Motor neuron (in vitro differentiated cells): ENCODE measurements around the gene DLK1. TPM values are rescaled to one million over a fixed set of nuclear protein-coding genes. Genes with fewer than 3 reads are reported as not detected.

Experiments
- ATAC-seq, 8 experiments: fragments of 200-7000 bp; cut with Tn5 transposase; replicated peaks in 6 of 8; 2 replicates each; pipeline ENCODE4 v1.8.0; 2021; ENCODE audit warnings: mild to moderate bottlenecking in 8 of 8, moderate library complexity in 8 of 8
- H3K27ac ChIP-seq, 2 donors: fragments of 250-450 bp; sonication (Bioruptor Pico); 2 replicates each; pipeline ENCODE4 v1.9.0; 2021; ENCODE audit warnings: antibody characterized with exemption in 2 of 2, mild to moderate bottlenecking in 2 of 2, moderate library complexity in 1 of 2
- H3K4me1 ChIP-seq, 2 donors: fragments of 250-450 bp; sonication (Bioruptor Pico); replicated peaks in 1 of 2; 2 replicates each; pipeline ENCODE4 v1.6.1; 2021; ENCODE audit warnings: antibody characterized with exemption in 2 of 2, mild to moderate bottlenecking in 2 of 2, moderate library complexity in 1 of 2
- H3K4me3 ChIP-seq, 5 donors: fragments of 250-450 bp; sonication (Bioruptor Pico); 2 replicates each; pipeline ENCODE4 v1.9.0; 2021; ENCODE audit warnings: antibody characterized with exemption in 5 of 5, mild to moderate bottlenecking in 5 of 5, moderate library complexity in 4 of 5
- WGBS, 10 experiments: fragments of 450-650 bp; shearing (Covaris generic); methylation state at CpG; one replicate each; pipeline ENCODE4 v1.0.0; 2022; 5-methylcytosine and 5-hydroxymethylcytosine counted together
- in situ Hi-C, 9 experiments: fragments of 400-800 bp; cut with MboI; loops; one replicate each; pipeline ENCODE4 v1.15.0; 2021; ENCODE audit warnings: low sequenced_read_pairs in 9 of 9, low pct_unique_long_range_greater_than_20kb in 2 of 9; ENCODE audit not compliant: unreplicated experiment in 9 of 9
- total RNA-seq, 8 experiments: library from RNA; unstranded; fragments of 300-600 nt; gene quantifications; 2 replicates each; pipeline versions ENCODE4 v1.2.3 to v1.2.4, GENCODE V29; 2022

The DLK1 gene
- total RNA-seq, result 10 to 100 TPM in 3 of 8 experiments, 1 to 10 TPM in 5; 1.9 to 66.0 (median 8.5) TPM

DNA sequence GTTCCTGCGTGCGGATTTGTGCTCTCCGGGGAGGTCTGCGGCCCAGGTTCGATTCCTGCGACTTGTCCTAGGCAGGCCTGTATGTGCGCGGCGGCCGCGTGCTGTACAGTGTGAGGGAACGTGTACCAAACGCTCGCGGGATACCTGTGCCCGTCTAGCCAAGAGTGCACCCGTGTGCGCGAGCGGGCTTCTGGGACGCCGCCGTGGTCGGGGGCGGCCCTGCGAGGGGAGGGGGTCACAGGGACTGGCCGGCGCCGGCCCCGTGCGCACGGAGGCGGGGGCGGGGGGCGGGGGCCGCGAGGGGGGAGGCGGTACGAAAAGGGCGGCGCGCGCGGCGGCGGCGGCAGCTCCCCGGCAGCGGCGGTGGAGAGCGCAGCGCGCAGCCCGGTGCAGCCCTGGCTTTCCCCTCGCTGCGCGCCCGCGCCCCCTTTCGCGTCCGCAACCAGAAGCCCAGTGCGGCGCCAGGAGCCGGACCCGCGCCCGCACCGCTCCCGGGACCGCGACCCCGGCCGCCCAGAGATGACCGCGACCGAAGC lies at the start of gene DLK1:
Gene DLK1, plus strand, starts transcription at position 343 of the 536 bp plus-strand sequence. Its CDS starts 177 bp downstream, at position 520.
- in situ Hi-C loops, result no loop called here
- peaks cover 43 to 61% of the 10 kb centered on the region in 2 donors for H3K4me1 ChIP-seq
- peak within 1 kb of the TSS; percentile 32 to 55 (median 42) for H3K4me3 ChIP-seq
- peak; percentile 44 to 80 (median 66) for ATAC-seq
- H3K27ac ChIP-seq, result no peak within 1 kb of the TSS
- WGBS, 10 experiments, result 15% methylated on average over 4 of the region's 77 CpGs; no CpG with 5 or more reads in 9 of the 10 experiments

DNA sequence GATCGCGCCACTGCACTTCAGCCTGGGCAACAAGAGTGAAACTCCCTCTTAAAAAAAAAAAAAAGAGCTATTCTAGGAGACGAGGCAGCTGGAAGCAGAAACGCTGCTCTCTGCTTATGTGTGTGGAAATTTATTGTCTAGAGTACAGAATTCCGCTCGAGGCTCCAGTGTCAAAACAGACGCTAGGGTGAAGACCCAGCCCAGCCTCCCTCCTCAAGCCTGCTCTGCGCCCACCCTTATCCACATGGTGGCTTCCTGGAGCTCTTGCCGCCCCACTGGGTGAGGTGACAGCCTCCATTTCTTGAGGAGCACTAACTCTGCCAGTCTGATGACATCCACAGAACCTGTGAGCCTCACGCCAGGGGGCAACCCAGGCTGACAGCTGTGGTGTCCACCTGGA lies 49.5 kb upstream of the DLK1 start:
- in situ Hi-C loops, result no loop called here
- no peak overlapping the region for H3K4me3 ChIP-seq
- 10 to 80% (median 41%) methylated on average over 2 to 7 of the region's 10 CpGs; no CpG with 5 or more reads in 3 of the 10 experiments for WGBS, 10 experiments
- peaks cover 62 to 69% of the 10 kb centered on the region in 2 donors for H3K4me1 ChIP-seq
- peak in 4 of 8 experiments; percentile 8 to 45 (median 26) for ATAC-seq
- H3K27ac ChIP-seq, result peak overlapping the region; percentile 33 to 35

DNA sequence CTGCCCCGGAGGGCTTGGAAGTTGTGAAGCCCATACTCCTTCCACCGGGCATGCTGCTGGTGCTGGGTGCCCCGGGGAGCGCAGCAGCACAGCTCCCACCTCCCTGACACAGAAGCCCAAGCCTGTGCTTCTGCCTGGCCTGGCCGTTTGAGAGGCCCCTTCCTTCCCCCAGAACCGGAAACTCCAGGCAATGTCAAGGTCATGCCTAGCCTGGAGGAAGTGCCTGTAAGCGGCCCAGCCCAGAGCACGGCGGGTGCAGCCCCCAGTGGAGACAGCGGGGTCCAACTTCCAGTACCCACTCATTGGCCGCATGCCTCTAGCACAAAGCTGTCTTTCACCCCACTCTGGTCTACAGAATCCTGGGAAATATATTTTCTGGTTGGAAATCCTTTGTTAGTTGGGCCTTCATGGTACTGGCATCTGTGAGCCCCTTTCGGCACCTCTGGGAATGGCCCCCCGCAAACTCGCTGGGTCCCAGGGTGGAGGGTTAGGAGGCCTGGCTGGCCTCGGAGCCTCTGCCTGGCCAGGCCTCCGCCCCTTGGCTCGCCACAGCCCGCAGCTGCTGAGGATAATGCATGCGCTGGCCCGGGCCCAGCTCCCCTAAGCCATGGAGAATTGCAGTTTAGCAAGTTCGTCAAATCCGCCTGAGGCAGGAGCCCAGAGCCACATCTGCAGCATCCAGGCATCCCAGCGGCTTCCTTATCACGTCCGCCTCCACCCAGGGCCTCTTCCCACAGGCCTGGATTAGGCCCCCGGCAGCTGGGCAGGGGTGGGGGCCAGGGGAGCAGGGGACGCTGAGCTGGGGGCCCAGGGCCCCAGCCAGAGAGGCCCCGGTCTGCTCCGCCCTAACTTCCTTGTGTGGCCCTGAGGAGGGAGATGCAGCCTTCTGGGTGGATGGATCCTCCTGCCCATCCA lies 48.9 kb upstream of the DLK1 start:
- 0 to 54% (median 23%) methylated on average over 1 to 9 of the region's 29 CpGs; no CpG with 5 or more reads in 5 of the 10 experiments for WGBS, 10 experiments
- H3K4me1 ChIP-seq, result peaks cover 56 to 63% of the 10 kb centered on the region in 2 donors

DNA sequence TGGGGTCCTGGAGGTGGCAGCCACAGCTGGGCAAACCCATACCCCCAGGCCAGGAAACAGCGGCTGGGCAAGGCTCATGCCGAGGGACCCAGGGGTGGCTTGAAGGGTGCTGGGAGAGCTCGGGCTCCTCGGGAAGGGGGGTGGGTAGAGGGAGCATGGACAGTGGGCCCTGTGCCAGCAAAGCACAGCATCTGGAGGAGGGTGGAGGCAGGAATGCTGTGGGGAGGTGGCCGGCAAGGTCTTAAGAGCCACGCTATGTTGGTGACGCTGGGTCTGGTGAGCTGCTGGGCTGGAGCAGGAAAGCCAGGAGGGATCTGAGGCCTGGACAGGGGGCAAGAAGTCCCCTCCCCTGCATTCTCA lies 48.2 kb upstream of the DLK1 start:
- WGBS, 10 experiments, result 9% methylated on average over 6 of the region's 7 CpGs; no CpG with 5 or more reads in 9 of the 10 experiments
- ATAC-seq, result peak in 5 of 8 experiments; percentile 2 to 53 (median 42)
- in situ Hi-C loops, result no loop called here
- Histone ChIP-seq H3K4me1 (peaks cover 50 to 56% of the 10 kb centered on the region in 2 donors), H3K27ac (no peak overlapping the region), H3K4me3 (no peak overlapping the region)

More for the DNA sequence above, 48.9 kb upstream of the DLK1 start:
- Histone ChIP-seq H3K27ac (peak overlapping the region; percentile 33 to 35), H3K4me3 (no peak overlapping the region)
- in situ Hi-C loops, result no loop called here
- ATAC-seq, result peak; percentile 18 to 70 (median 58)

DNA sequence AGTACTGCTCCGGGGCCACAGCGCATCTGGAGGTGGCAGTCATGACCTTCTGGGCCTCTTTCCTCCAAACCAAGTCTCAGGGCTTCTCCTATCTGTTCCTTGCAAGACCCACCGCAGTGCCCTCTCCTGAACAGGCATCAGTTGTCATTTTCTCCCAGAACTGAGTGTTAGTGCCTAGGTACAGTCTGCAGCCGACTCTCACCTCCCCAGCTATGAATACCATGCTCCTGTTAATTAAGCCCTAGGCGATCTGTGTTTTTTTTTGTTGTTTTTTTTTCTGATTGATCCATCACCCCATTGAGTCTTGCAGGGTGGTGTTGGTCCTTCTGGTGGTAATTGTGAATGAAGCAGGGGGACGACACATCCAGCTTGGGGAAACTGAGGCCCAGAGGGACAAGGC lies 47.5 kb upstream of the DLK1 start:
- H3K4me1 ChIP-seq, result peaks cover 51 to 58% of the 10 kb centered on the region in 2 donors
- 80 to 100% (median 93%) methylated on average over 1 to 4 of the region's 6 CpGs; no CpG with 5 or more reads in 4 of the 10 experiments for WGBS, 10 experiments
- no peak overlapping the region for H3K27ac ChIP-seq
- ATAC-seq, result no peak
- in situ Hi-C loops, result no loop called here
- no peak overlapping the region for H3K4me3 ChIP-seq

DNA sequence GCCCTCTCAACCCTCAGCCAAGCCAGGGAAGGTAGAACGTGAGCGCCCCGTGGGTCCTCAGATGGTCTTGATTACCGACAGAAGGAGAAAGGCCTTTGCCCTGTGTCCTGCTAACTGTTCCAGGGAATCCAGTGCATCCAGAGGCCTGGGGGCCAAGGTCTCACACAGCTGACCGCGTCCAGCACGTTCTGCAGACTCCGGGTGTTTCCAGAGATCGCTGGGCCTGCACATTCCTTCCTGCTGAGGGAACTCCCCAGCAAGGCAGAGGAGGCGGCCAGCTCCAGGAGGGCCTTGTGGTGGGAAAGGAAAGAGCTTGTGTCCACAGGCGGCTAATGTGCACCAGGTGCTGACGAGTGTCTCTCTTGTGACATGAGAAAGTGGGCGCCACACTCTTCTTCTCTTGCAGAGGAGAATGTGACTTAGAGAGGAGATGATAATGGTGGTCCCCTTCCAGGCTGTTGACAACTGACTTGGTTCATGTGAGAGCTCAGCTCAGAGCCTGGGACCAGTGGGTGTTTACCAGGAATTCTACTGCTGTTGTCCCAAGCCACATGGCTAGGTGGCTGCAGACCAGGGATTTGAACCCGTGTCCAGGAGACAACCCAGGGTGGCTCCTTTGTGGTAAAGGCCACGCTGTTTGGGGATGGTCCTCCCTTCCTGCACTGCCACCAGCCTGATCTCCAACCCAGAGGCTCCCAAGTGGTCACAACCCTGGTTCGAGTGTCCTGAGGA lies 46.8 kb upstream of the DLK1 start:
- WGBS, 10 experiments, result 0 to 100% (median 95%) methylated on average over 1 to 4 of the region's 16 CpGs; no CpG with 5 or more reads in 5 of the 10 experiments
- H3K4me1 ChIP-seq, result peaks cover 50 to 53% of the 10 kb centered on the region in 2 donors
- H3K4me3 ChIP-seq, result no peak overlapping the region
- H3K27ac ChIP-seq, result no peak overlapping the region
- peak in 4 of 8 experiments; percentile 6 to 16 (median 12) for ATAC-seq
- in situ Hi-C loops, result no loop called here

DNA sequence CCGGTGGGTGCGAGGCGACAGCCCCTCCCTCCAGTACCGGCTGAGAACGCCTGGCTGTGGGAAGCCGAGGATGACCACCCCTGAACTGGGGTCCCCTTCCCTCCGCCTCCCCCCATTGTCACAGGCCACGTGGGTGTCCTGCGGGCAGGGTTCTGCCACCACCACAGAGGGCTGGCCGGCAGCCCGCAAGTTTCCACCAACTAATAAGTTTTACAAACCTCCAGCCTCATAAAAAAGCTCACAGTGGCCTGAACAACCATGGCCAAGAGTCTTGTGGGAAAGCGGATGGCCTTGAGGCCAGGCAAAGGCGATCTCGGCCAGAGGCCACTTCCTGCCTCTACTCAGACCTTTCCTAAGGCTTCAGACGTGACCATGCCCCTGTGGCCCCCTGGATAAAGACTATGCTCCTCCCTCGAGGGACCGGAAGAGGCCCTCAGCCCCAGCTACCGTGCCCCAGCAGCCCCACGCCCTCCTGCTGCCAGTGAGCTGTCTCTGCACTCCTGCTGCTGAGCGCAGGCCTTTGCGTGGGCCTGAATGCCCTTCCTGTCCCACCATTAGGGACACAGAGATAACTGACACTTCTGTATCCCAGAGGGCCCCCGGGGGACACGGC lies 46.1 kb upstream of the DLK1 start:
- in situ Hi-C loops, result no loop called here
- 59 to 83% (median 81%) methylated on average over 4 to 10 of the region's 23 CpGs; no CpG with 5 or more reads in 7 of the 10 experiments for WGBS, 10 experiments
- no peak overlapping the region for H3K27ac ChIP-seq
- peaks cover 43 to 46% of the 10 kb centered on the region in 2 donors for H3K4me1 ChIP-seq
- H3K4me3 ChIP-seq, result no peak overlapping the region
- ATAC-seq, result no peak

DNA sequence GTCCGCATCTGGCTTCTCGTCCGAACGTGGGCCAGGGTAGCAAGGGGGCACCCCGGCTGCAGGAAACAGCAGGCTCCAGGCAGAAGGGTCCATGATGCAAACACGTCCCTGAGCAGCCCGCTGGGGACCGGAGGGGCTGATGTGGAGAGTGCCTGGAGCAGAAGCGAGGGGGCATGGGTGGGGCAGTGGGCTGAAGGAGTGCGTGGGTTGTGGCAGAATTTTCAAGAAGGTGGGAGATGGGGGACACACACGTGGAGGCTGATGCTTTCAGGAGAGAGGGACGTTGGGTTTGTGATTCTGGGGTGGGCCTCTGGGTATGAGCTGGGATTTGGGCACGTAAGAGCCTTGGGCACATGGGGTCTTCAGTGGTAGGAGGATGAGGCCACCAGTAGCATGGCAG lies 45.6 kb upstream of the DLK1 start:
- 89 to 100% methylated on average over 2 to 3 of the region's 13 CpGs; no CpG with 5 or more reads in 8 of the 10 experiments for WGBS, 10 experiments
- H3K4me1 ChIP-seq, result peaks cover 38 to 41% of the 10 kb centered on the region in 2 donors

DNA sequence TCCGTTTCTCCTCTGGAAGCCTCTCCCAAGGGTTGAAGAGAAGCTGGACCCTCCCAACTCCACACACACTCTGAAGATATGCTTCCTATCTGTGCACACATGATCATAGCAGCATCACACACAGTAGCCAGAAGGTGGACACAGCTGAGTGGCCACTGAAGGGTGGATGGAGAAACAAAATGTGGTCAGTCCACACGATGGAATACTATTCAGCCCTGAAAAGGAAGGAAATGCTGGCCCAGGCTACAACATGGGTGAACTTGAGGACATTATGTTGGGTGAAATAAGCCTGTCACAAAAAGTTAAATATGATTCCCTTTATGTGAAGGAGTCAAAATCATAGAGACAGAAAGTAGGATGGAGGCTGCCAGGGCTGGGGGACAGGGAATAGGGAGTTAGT lies 43.9 kb upstream of the DLK1 start:
- Histone ChIP-seq H3K4me1 (peaks cover 35 to 40% of the 10 kb centered on the region in 2 donors), H3K27ac (no peak overlapping the region), H3K4me3 (no peak overlapping the region)
- in situ Hi-C loops, result no loop called here
- 20 to 100% (median 100%) methylated on average over 1 of the region's 2 CpGs; no CpG with 5 or more reads in 5 of the 10 experiments for WGBS, 10 experiments
- no peak for ATAC-seq

More for the DNA sequence above, 45.6 kb upstream of the DLK1 start:
- Histone ChIP-seq H3K27ac (no peak overlapping the region), H3K4me3 (no peak overlapping the region)
- in situ Hi-C loops, result no loop called here
- ATAC-seq, result no peak

DNA sequence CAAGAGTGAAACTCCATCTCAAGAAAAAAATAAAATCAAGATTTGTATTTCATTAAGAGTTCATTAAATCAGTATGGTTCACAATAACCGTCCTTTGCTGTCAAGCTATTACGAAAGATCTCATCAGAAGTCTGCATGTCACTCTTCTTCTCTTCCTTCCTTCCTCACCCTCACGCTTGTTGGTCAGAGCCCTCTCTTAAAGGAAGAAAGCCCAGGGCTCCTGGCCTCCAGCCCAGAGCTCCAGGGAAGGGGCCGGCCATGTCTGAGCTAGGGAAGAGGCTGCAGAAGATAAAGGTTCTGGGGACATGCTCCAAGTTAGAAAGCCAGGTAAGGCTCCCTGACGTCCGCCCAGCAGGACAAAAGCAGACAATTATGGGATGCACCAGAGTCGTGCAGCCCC lies 43.1 kb upstream of the DLK1 start:
- in situ Hi-C loops, result no loop called here
- Histone ChIP-seq H3K27ac (no peak overlapping the region), H3K4me3 (no peak overlapping the region), H3K4me1 (peaks cover 33 to 40% of the 10 kb centered on the region in 2 donors)
- no peak for ATAC-seq
- 26 to 98% (median 69%) methylated on average over 2 to 4 of the region's 7 CpGs; no CpG with 5 or more reads in 2 of the 10 experiments for WGBS, 10 experiments

DNA sequence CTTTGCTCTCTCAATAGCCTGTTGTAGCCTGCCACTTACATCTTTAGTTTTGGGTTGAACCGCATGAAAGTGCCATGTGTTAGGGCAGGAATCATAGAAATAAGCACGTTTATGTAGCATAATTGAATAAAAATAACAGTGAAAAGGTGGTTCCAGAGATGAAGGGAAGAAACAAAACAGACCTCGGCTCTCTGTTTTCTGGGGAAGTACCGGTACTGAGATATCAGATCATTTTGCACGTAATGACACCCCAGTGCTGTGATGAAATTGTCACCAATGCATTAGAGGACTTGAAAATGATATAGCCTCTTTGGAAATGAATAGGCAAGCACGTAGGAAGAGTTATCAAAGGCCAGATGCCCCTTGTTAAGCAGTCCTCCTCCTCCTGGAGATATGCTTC lies 42.5 kb upstream of the DLK1 start:
- in situ Hi-C loops, result no loop called here
- WGBS, 10 experiments, result 60 to 100% (median 71%) methylated on average over 1 to 6 of the region's 6 CpGs; no CpG with 5 or more reads in 1 of the 10 experiments
- Histone ChIP-seq H3K4me1 (peaks cover 36 to 46% of the 10 kb centered on the region in 2 donors), H3K27ac (no peak overlapping the region), H3K4me3 (no peak overlapping the region)
- no peak for ATAC-seq

DNA sequence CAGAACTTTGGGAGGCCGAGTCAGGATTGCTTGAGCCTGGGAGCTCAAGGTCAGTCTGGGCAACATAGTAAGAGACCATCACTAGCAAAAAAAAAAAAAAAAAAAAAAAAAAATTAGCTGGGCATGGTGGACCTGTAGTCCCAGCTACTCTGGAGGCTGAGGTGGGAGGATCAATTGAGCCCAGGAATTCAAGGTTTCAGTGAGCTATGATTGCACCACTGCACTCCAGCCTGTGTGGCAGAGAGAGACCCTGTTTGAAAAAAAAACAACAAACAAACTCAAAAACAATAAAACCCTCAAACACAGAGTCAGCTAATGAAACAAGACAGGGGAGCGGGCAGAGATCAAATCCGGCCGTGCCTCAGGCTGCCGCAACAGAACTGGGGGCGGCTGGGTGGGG lies 41.7 kb upstream of the DLK1 start:
- Histone ChIP-seq H3K4me1 (peaks cover 38 to 43% of the 10 kb centered on the region in 2 donors), H3K27ac (no peak overlapping the region), H3K4me3 (no peak overlapping the region)
- 40 to 100% (median 91%) methylated on average over 1 to 4 of the region's 6 CpGs; no CpG with 5 or more reads in 5 of the 10 experiments for WGBS, 10 experiments
- in situ Hi-C loops, result no loop called here
- ATAC-seq, result no peak
